Activated CD8-positive, alpha-beta memory T cell treated with anti-CD3 and anti-CD28 coated beads, Interleukin-2, amount 50 U/mL, for 48 hours (primary cell): ENCODE data around the gene ZNF613.
"Not testable (repeated sequence)": the region's sequence is repeated elsewhere in the genome, so short reads cannot be mapped to it uniquely, and the experiment has no call there.

Experiments used
- DNase-seq: peaks from one replicate; pipeline ENCODE4 v3.0.0-alpha.2; 2020

ZNF613 gene

GRCh38 chr19:51944798-51945552 lies 17.7 kb downstream of the ZNF613 start:
- no peak for DNase-seq

DNA sequence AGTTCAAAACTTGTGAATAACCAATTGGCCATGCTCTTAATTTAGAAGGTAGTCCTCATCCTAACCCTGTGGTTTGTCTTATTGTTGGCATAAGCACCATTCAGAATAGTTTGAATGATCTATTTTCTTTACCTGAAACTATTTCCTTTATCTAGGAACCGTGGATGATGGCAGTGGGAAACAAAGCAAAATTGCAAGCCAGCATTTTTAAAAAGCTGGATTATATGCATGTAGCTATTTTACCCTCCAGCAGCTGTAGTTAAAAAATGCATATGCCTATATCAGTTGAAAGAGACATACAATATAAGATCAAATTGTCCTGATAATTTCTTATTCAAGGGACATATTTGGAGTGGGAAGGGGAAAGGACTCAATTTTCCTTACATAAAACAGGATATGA lies 19.3 kb downstream of the ZNF613 start:
- DNase-seq: no peak

- no peak for DNase-seq
Measured at GRCh38 chr19:51948975-51949374, 21.7 kb downstream of the ZNF613 start.

GRCh38 chr19:51957846-51958245 lies 30.6 kb downstream of the ZNF613 start:
- DNase-seq: not testable (repeated sequence)

DNA sequence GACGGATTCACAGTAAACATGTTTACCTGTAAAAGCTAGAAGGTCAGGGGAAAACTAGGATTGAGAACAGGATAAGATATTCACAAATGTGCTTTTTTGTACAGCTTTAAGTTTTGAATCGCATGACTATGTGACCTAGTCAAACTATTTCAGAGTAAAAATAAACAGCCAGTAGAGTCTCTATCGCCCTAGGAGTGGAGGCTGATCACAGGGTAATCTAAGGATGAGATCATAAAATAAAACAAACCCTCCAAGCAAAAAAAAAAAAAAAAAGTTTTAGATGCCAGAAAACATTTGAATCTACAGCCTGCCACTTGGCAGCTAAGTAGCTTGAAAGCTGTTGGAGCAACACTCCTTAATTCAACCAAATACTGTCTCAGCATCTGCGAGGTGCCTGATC lies 32.5 kb downstream of the ZNF613 start:
- no peak for DNase-seq

DNA sequence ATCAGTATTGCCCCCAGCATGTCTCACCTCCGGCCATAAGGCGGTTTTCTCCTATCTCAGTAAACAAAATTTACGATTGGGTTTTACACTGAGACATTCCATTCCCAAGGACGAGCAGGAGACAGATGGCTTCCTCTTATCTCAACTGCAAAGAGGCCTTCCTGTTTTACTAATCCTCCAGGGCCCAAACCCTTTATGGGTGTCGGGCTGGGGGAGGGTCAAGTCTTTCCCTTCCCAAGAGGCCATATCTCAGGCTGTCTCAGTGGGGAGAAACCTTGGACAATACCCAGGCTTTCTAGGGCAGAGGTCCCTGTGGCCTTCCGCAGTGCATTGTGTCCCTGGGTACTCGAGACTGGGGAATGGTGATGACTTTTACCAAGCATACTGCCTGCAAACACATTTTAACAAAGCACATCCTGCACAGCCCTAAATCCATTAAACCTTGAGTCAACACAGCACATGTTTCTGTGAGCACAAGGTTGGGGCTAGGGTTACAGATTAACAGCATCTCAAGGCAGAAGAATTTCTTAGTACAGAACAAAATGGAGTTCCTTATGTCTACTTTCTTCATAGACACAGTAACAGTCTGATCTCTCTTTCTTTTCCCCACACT lies 33.5 kb downstream of the ZNF613 start:
- not testable (repeated sequence) for DNase-seq

DNA sequence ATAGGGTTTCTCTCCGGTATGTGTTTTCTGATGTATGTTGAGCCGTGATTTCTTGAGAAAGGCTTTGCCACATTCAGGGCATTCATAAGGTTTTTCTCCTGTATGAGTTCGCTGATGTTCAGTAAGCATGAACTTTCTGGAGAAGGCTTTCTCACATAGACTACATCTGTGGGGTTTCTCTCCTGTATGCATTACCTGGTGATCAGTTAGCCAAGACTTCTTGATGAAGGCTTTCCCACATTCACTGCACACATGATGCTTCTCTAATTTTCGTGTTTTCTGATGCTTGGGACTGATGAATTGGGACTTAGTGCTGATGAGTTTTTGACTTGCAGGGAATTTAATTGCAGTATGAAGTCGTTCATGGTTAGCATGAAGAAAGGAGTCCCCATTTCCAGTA lies 38.3 kb downstream of the ZNF613 start:
- DNase-seq: no peak

- DNase-seq: no peak
Measured at GRCh38 chr19:51970718-51971117, 43.4 kb downstream of the ZNF613 start.

GRCh38 chr19:51971624-51972023 lies 44.4 kb downstream of the ZNF613 start:
- DNase-seq: no peak

DNA sequence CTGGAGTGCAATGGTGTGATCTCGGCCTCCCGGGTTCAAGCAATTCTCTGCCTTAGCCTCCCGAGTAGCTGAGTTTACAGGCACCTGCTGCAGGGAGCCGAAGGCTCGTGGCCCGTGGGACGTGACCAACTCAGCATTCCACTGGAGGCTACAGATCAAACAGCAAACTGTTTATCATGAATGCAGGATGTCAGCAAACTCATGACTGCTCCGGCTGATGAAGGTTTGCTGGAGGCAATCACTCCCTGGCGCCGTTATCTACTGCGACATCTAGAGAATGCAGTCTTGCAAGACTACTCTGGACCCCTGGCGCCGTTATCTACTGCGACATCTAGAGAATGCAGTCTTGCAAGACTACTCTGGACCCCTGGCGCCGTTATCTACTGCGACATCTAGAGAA lies 48.5 kb downstream of the ZNF613 start:
- DNase-seq: not testable (repeated sequence)

DNA sequence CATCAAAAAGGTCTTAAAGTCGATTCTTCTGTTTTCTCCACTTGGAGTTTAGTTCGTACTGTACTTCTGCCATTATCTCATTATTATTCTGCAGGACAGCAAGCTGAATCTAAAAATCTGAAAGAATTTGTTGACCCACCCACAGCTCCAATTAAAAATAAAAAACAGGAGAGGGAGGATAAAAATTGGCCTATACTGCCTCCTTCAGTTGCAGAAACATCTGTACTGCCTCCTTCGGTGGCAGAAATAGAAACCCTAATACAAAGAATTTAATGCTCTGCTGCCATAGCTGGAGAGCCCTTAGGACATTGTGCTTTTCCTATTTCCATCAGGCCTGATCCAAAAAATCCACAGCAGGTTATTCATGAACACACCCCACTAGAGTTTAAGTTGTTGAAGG lies 49.6 kb downstream of the ZNF613 start:
- no peak for DNase-seq

DNA sequence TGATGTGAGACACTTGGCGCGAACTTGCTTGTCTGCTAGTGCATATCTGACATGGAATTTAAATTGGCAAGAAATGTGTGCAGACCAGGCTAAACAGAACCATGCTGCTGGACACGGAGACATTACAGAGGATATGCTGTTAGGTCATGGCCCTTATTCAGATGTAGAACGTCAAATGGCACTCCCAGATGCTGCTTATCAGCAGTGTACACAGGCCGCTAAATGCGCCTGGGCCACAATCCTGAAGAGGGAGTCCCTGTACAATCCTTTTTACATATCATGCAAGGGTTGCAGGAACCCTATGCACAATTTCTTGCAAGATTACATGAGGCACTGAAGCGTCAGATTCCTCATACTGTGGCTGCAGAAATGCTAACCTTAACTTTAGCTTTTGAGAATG lies 50.1 kb downstream of the ZNF613 start:
- DNase-seq: no peak

DNA sequence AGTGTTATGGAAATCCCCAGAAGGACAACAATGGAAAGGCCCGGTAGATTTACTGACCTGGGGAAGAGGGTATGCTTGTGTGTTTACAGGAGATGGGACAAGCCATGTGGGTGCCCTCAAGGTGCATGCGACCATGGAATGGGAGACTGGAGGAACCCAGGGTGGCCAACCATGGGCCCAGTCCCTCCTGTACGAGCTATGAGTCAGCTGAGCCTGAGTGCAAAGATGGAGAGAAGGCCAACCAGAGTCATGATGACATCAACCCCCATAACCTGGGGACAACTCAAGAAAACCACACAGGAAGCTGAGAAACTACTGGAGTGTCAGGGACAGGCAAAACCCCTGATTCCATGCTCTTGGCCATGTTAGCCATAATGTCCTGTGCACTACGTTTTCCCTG lies 51.6 kb downstream of the ZNF613 start:
- no peak for DNase-seq

DNA sequence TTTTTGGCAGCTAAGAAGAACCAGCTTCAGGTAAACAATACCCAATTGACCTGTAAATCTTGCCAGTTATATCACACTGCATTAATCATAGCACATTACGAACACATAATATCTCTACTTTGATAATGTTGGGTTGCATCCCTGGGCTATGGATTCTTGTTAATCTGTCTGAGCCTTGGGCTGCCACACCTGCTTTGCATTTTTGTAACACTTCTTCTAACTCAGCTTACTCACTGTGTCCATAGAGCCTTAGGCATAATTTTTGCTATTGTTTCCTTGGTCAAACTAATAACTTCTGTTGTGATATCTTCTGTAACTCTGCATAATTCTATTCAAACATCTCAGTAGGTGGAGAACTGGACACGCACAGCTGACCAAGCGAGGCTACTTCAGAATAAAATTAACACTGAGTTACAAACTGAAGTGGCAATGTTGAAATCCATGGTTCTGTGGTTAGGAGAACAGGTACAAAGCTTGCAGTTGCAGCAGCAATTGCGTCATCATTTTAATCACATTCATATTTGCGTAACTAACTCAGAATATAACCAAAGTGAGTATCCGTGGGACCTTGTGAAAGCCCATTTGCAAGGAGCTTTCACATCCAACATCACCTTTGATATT lies 53.0 kb downstream of the ZNF613 start:
- no peak for DNase-seq

DNA sequence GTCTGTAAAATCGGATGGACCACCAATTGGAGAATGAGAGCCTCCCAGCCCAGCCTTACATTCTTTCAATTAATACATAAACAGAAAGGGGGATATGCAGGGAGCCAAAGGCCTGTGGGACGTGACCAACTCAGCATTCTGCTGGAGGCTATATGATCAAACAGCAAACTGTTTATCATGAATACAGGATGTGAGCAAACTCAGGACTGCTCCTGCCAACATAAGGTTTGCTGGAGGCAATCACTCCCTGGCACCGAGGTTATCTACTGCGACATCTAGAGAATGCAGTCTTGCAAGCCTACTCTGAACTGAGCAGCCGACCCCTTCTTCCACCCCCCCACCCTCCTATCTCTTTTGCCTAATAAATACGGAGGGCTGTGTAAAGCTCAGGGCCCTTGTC lies 53.7 kb downstream of the ZNF613 start:
- not testable (repeated sequence) for DNase-seq

DNA sequence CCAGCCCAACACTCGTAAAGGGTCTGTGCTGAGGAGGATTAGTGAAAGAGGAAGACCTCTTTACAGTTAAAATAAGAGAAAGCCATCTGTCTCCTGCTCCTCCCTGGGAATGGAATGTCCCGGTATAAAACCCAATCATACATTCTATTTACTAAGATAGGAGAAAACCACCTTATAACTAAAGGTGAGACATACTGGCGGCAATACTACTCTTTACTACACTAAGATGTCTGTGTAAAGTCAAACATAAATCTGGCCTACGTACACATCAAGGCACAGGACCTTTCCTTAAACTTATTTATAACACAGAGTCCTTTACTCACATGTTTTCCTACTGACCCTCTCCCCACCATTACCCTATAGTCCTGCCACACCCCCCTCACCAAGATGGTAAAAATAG lies 56.1 kb downstream of the ZNF613 start:
- no peak for DNase-seq

GRCh38 chr19:51986309-51987291 lies 59.3 kb downstream of the ZNF613 start, which contains the start of gene ZNF350:
ZNF350 (minus strand) TSS chr19:51986840; CDS start chr19:51974360, 12,480 bp downstream.
- peak; percentile 84 for DNase-seq

GRCh38 chr19:51993422-51993821 lies 66.2 kb downstream of the ZNF613 start:
- no peak for DNase-seq

- no peak for DNase-seq
Measured at GRCh38 chr19:51994048-51994644, 66.9 kb downstream of the ZNF613 start.
